Cardiac fibroblast (primary cell): ENCODE results near the gene APOA1.

Source experiments
- DNase-seq, 2 donors: peaks; one replicate each; pipeline versions ENCODE4 v3.0.0 to v3.0.0-alpha.2; 2010; ENCODE audit warnings: low read depth in 2 of 2
- H3K4me3 ChIP-seq, 2 donors: replicated peaks in 1 of 2; 1 replicate in 1 of 2; 2 replicates in 1 of 2; pipeline ENCODE4 v1.5.1; 2011; ENCODE audit warnings: low read depth in 2 of 2, low read length in 2 of 2, mild to moderate bottlenecking in 2 of 2, moderate library complexity in 1 of 2
- CTCF ChIP-seq: IDR thresholded peaks from one replicate; pipeline ENCODE4 v1.5.1; 2011; ENCODE audit warnings: low read depth, mild to moderate bottlenecking, low read length, inconsistent platforms

Gene APOA1

DNA sequence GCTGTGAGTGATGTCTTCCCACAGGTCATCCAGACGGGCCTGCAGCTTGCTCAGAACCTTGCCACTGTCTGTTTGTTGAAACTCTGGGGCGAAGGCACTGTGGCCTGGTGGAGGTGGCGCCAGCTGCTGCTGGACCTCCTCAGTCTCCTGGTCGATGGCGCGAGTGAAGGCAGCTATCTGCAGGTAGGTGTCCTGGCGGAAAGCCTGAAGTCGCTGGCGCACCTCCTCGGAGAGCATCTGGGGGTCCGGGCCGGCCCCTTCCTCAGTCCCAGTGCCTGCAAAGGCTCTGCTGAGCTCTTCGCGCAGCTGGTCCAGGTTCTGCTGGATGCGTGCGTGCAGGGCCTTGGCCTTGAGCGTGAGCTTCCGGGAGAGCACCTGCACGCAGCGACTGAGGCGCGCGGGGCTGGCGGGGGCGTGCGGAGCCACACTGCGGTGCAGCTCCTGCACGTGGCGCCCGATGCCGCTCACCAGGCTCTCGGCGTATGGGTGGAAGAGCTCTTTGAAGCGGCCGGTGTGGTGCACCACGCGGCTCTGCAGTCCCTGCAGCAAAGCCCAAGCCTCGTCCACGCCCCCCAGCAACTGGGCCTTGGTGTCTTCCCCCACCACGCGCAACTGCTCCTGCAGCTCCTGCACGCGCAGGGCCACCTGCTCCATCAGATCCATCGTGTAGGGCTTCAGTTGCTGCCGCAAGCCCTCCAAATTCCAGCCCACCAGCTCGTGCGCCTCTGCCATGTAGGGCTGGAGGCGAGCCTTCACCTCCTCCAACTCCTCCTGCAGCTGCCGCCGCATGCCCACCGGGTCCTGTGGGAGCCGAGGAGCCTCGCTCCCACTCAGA lies 47.0 kb downstream of the APOA1 start:
- H3K4me3 ChIP-seq: no peak overlapping the region
- TF ChIP-seq CTCF: no peak
- DNase-seq: no peak

- TF ChIP-seq CTCF: no peak
- H3K4me3 ChIP-seq: no peak overlapping the region
- no peak for DNase-seq
Measured at GRCh38 chr11:116788975-116789374, 48.4 kb downstream of the APOA1 start.

- peak overlapping the region; percentile 74 to 85 for H3K4me3 ChIP-seq
- TF ChIP-seq CTCF: no peak
- no peak for DNase-seq
Measured at GRCh38 chr11:116788534-116788933, 48.9 kb downstream of the APOA1 start.

DNA sequence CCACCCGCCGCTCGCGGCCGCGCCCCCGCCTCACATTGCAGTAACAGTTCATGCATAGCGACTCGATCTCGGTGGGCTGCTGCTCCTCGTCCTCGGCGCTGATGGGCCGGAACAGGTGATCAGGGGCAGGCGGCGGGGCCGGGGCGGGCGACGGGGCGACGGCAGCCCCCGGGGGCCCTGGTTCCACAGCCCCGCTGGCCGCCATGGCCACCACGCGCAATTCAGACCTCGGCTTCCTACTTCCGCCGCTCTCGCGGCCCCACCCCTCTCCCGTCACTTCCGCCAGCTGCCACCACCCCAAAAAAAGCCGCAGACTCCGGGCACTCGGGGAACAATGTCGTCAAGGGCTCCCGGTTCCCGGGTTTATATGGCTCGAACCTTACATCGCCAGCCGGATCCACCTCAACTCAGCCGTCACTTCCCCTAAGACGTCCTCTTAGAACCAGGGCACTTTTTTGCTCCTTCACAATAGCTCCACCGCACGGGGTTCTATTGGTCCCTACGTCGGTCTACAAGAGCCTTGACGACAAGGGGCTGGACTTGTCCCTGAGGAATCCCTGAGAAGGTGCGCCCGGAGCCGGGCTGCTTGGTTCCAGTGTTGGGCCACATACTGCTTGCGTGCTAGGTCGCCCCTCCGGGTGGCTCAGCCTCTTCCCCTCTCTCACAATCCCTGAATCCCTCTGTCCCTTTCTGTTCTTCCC lies 49.5 kb downstream of the APOA1 start, which contains the start of gene ZPR1:
Gene ZPR1 (minus strand): TSS at position 238 of the 701 bp plus-strand sequence. CDS start 33 bp downstream, at position 205.
- peak; percentile 70 to 73 for DNase-seq
- no peak for TF ChIP-seq CTCF

DNA sequence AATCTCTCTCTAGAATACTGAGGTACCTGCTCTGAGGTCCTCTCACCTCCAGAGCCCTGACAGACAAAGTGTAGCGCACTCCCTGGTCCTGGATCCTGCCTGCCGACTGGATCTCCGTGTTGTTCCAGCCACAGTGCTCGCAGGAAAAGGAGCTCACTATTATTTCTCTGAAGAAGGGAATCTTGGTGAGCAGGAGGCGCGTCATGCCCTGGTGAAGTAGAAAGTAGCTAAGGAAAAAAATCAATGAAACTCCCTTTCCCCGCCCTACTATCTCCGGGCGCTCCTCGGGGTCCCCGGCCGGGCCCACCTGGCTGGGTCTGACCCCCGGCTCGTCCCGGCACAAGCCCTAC lies 50.0 kb downstream of the APOA1 start:
- DNase-seq: no peak
- peak overlapping the region; percentile 74 to 85 for H3K4me3 ChIP-seq
- TF ChIP-seq CTCF: no peak

More for the DNA sequence above, 49.5 kb downstream of the APOA1 start, which contains the start of gene ZPR1:
- H3K4me3 ChIP-seq: peak within 1 kb of the TSS; percentile 74 to 85

DNA sequence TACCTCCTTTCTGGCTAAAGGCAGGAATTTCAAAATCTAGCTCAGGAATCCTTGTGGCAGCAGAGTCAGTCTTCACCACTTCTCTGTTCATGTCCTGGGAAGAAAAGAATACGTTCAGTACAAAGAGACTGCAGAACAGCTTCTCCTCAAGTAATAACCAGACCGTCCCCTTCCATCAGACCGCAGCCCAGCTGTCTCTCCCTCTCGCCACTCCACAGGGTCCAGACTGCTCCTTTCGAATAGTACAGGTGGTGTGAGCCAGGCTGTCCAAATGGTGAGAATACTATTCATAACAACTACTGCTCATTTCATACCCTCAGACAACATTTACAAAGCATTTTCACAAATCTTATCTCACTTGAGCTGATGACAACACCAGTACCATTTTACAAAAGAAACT lies 50.5 kb downstream of the APOA1 start:
- no peak for TF ChIP-seq CTCF
- no peak for DNase-seq
- H3K4me3 ChIP-seq: peak overlapping the region; percentile 74 to 85
